HCT116 (cell line): ENCODE results near the gene TECPR1.

Source experiments
- EZH2 ChIP-seq: fragments of 200-600 bp; sonication (generic); IDR thresholded peaks from 2 replicates; pipeline ENCODE4 v1.6.1; 2017; ENCODE audit warnings: antibody characterized with exemption, mixed run types
- EZH2phosphoT487 ChIP-seq: fragments of 200-600 bp; IDR thresholded peaks from 2 replicates; pipeline ENCODE4 v1.6.1; 2018; ENCODE audit warnings: antibody characterized with exemption, borderline replicate concordance
- TF ChIP-seq, protein P1 (sequence below), 3 experiments: fragments of 200-600 bp in 1 of 3; sonication (generic) in 1 of 3; IDR thresholded peaks in 2 of 3; conservative IDR thresholded peaks in 1 of 3; 2 replicates each; pipeline ENCODE4 v1.5.1; 2012 to 2017; ENCODE audit warnings: low read depth in 2 of 3, low read length in 2 of 3, antibody characterized with exemption in 1 of 3, borderline replicate concordance in 1 of 3, control low read depth in 1 of 3, mild to moderate bottlenecking in 1 of 3, mixed read lengths in 1 of 3, mixed run types in 1 of 3, moderate library complexity in 1 of 3; ENCODE audit not compliant: insufficient read depth in 1 of 3

DNA sequence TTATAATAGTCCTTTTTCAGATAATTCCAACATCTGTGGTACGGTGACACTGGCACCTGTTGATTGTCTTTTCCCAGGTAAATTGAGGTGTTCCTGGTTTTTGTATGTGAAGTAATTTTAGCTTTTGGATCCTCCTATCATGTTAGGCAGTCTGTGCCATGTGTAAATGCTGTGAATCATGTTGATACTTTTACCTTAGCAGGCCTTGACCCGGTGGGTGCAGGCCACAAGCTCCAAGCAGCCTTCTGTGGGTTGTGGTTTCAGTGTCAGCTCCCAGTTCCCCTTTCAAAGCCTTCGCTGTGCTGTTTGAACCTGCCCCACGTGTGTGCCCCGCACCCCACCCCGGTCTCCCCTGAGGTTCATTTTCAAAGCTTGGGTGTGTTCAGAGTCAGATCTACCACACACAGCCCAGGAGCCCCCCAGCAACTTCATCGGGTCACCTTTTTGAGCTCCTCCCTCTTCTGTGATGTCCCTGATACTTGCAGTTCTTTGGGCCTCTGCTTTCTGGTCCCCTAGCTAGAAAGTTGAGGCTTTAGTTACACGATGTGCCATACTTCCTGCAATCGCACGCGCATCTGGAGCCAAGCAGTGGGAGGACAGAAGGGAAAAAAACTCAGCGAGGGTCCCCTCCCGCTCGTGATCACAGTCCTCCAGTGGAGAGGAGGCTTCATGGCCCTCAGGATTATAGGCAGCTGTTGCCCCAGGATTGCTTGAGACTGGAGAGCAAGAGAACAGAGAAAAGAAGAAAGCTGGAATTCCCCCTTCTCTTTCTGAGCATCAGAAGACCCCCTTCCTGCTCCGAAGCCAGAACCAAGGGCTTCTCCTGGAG is 49.5 kb downstream of the TECPR1 start:
- TF ChIP-seq, protein P1, sequence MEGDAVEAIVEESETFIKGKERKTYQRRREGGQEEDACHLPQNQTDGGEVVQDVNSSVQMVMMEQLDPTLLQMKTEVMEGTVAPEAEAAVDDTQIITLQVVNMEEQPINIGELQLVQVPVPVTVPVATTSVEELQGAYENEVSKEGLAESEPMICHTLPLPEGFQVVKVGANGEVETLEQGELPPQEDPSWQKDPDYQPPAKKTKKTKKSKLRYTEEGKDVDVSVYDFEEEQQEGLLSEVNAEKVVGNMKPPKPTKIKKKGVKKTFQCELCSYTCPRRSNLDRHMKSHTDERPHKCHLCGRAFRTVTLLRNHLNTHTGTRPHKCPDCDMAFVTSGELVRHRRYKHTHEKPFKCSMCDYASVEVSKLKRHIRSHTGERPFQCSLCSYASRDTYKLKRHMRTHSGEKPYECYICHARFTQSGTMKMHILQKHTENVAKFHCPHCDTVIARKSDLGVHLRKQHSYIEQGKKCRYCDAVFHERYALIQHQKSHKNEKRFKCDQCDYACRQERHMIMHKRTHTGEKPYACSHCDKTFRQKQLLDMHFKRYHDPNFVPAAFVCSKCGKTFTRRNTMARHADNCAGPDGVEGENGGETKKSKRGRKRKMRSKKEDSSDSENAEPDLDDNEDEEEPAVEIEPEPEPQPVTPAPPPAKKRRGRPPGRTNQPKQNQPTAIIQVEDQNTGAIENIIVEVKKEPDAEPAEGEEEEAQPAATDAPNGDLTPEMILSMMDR (IDR thresholded peaks at IDR 0.05 in 2 of 3, conservative IDR thresholded peaks at IDR 0.05 in 1 of 3; ENCODE audit: borderline replicate concordance in 1 of 3, insufficient read depth in 1 of 3, low read depth in 2 of 3, low read length in 2 of 3) = no peak
- TF ChIP-seq EZH2phosphoT487 = no peak
- TF ChIP-seq EZH2 = no peak
